Measurements from ENCODE around the gene CXCL6. TPM values are rescaled to one million over a fixed set of nuclear protein-coding genes. Genes with fewer than 3 reads are reported as not detected.

The CXCL6 gene
- polyA plus RNA-seq, 1 donor, result 0.19 TPM

DNA sequence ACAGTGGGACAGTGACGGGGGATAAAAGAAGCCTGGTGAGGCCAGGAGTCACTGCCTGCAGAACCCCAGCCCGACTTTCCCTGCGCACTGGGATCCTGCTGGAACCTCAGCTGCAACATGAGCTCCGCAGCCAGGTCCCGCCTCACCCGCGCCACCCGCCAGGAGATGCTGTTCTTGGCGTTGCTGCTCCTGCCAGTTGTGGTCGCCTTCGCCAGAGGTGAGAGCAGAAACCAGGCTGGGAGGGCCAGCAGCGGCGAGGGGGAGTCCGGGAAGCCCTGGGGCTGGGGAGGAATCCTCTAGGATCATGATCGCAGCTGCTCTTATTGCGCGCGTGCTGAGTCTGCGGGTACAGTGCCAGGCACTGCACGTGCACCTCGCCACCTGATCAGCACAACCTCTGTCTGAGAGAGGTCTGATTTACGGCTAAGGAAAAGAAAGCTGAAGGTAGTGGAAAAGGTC is 16.8 kb downstream of the CXCL6 start, which contains the start of gene PF4V1:
PF4V1 (plus strand) TSS at position 51 of the 459 bp plus-strand sequence; CDS start at position 118, 67 bp downstream.
- H3K36me3 ChIP-seq (ENCODE audit: control insufficient read depth, insufficient read depth, low read length), result no peaks in the 10 kb centered on the region
- H3K9me3 ChIP-seq (ENCODE audit: control insufficient read depth, low read depth, low read length), result no peaks in the 10 kb centered on the region
- no peak within 1 kb of the TSS for H3K27ac ChIP-seq (ENCODE audit: low read length)
- H3K4me1 ChIP-seq (ENCODE audit: control insufficient read depth, insufficient read depth, low read length), result no peaks in the 10 kb centered on the region
- H3K27me3 ChIP-seq (ENCODE audit: control insufficient read depth, insufficient read depth, low read length), result peaks cover 19% of the 10 kb centered on the region
- no CpG with 5 or more reads among the region's 22 CpGs for WGBS (ENCODE audit: insufficient coverage, low lambda C conversion rate)
- DNase-seq, result peak in 1 of 2 donors; percentile 44
- H3K4me3 ChIP-seq (ENCODE audit: low read length), result no peak within 1 kb of the TSS

DNA sequence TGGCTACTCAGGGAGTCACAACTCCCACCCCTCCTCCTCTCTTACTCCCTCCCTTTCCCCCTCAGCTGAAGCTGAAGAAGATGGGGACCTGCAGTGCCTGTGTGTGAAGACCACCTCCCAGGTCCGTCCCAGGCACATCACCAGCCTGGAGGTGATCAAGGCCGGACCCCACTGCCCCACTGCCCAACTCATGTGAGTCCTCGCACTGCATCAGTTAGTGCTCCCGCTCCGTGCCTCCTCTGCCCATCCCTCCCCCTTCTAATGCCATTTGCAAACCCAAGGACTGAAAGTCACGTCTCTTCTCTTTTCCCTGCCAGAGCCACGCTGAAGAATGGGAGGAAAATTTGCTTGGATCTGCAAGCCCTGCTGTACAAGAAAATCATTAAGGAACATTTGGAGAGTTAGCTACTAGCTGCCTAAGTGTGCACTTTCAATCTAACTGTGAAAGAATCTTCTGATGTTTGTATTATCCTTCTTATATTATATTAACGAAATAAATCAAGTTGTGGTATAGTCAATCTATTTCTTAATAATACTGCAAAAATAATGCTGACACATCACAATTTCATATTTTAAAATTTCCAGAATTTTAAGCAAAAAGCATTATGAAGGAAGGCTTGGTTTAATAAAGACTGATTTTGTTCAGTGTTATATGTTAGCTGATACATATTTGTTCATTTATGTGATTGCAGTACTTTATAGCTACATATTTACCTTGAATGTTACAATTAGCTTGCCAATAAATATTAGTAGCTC is 17.4 kb downstream of the CXCL6 start:
- 0% methylated on average over 1 of the region's 8 CpGs for WGBS (ENCODE audit: insufficient coverage, low lambda C conversion rate)
- DNase-seq, result no peak
- no peaks in the 10 kb centered on the region for H3K9me3 ChIP-seq (ENCODE audit: control insufficient read depth, low read depth, low read length)
- H3K27me3 ChIP-seq (ENCODE audit: control insufficient read depth, insufficient read depth, low read length), result peaks cover 19% of the 10 kb centered on the region
- no peak overlapping the region for H3K4me3 ChIP-seq (ENCODE audit: low read length)
- no peaks in the 10 kb centered on the region for H3K36me3 ChIP-seq (ENCODE audit: control insufficient read depth, insufficient read depth, low read length)
- no peaks in the 10 kb centered on the region for H3K4me1 ChIP-seq (ENCODE audit: control insufficient read depth, insufficient read depth, low read length)
- no peak overlapping the region for H3K27ac ChIP-seq (ENCODE audit: low read length)

DNA sequence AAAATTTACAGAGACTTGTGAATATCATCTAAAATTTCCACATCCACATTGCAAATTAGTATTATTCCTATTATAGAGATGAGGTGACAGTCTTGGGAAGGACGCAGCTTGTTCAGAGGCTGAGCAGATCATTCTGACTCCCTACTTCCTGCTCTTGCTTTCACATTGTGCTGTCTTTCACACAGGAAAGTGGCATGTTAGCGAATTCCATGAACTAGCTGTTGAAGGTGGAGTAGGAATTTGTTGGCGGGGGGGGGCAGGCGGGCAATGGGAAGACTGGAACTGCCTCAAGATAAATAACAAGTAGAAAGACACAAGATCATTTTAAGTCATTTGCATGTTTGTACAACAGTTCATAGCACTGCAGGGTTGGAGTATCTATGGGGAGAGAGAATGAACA is 18.9 kb downstream of the CXCL6 start:
- no peak overlapping the region for H3K27ac ChIP-seq (ENCODE audit: low read length)
- no CpG with 5 or more reads among the region's 4 CpGs for WGBS (ENCODE audit: insufficient coverage, low lambda C conversion rate)
- no peak overlapping the region for H3K4me3 ChIP-seq (ENCODE audit: low read length)
- H3K27me3 ChIP-seq (ENCODE audit: control insufficient read depth, insufficient read depth, low read length), result peaks cover 19% of the 10 kb centered on the region
- H3K36me3 ChIP-seq (ENCODE audit: control insufficient read depth, insufficient read depth, low read length), result no peaks in the 10 kb centered on the region
- no peaks in the 10 kb centered on the region for H3K4me1 ChIP-seq (ENCODE audit: control insufficient read depth, insufficient read depth, low read length)
- H3K9me3 ChIP-seq (ENCODE audit: control insufficient read depth, low read depth, low read length), result no peaks in the 10 kb centered on the region
- no peak for DNase-seq

DNA sequence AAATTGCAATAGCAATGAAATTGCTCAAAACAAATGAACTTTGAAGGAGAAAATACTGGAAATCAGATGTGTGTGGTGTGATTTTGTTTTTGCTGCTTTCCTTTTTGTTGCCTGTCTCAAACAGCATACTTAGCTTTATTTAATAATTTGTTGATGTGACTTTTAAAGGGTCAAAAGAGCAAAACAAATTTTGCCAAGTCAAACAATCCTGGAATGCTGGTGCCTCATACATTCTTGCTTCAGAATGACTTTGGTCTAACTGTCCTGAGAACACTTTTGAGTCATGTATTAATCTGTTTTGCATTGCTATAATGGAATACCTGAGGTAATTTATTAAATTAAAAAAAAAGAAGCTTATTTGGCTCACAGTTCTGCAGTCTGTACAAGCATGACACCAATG is 20.0 kb downstream of the CXCL6 start:
- Histone ChIP-seq H3K9me3 (ENCODE audit: control insufficient read depth, low read depth, low read length) (no peaks in the 10 kb centered on the region), H3K36me3 (ENCODE audit: control insufficient read depth, insufficient read depth, low read length) (no peaks in the 10 kb centered on the region), H3K4me1 (ENCODE audit: control insufficient read depth, insufficient read depth, low read length) (no peaks in the 10 kb centered on the region), H3K4me3 (ENCODE audit: low read length) (no peak overlapping the region), H3K27me3 (ENCODE audit: control insufficient read depth, insufficient read depth, low read length) (peaks cover 19% of the 10 kb centered on the region), H3K27ac (ENCODE audit: low read length) (no peak overlapping the region)
- no peak for DNase-seq

DNA sequence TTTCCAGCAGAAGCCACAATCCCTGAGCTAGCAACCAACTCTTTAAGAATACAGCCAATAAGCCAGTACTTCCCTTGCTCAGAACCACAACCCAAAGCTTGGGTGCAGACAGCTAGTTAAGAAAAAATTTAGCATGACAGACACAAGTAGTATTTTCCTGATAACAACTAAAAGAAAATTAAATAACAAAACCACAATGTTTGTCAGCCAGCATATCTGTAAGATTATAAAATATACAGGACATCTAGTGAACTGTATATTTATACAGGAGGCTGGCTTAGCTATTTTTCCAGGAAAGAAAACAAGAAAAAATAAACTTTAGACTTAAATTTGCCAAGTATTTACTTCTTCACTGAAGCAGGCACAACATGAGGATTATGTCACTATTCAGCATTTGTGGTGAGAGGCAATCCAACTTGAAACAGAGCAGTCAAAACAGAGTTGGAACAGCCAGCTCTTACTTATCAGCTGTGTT is 23.2 kb downstream of the CXCL6 start:
- Histone ChIP-seq H3K4me3 (ENCODE audit: low read length) (no peak overlapping the region), H3K36me3 (ENCODE audit: control insufficient read depth, insufficient read depth, low read length) (no peaks in the 10 kb centered on the region), H3K9me3 (ENCODE audit: control insufficient read depth, low read depth, low read length) (no peaks in the 10 kb centered on the region), H3K27ac (ENCODE audit: low read length) (peak overlapping the region; percentile 16), H3K4me1 (ENCODE audit: control insufficient read depth, insufficient read depth, low read length) (no peaks in the 10 kb centered on the region), H3K27me3 (ENCODE audit: control insufficient read depth, insufficient read depth, low read length) (no peaks in the 10 kb centered on the region)
- no peak for DNase-seq

DNA sequence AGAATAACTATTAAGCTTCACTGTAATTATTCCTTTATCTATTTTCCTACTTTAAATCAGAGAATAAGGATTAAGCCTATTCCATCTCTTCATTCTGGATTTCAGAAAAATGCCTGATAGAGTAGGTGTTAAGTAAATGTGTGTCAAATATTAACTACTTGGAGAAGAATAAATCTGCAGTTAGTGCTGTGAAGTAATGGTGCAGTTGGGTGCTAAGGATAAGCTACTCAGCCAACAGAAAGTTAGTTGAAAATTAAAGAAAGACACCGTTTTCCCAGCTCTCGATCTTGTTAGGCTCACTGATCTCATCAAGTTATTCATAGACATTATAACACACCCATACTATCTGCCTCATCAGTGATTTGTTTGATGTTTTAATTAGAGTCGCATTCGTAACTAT is 23.7 kb downstream of the CXCL6 start:
- H3K27me3 ChIP-seq (ENCODE audit: control insufficient read depth, insufficient read depth, low read length), result no peaks in the 10 kb centered on the region
- WGBS (ENCODE audit: insufficient coverage, low lambda C conversion rate), result 33% methylated on average over 1 of the region's 4 CpGs
- H3K4me3 ChIP-seq (ENCODE audit: low read length), result no peak overlapping the region
- no peaks in the 10 kb centered on the region for H3K4me1 ChIP-seq (ENCODE audit: control insufficient read depth, insufficient read depth, low read length)
- no peak overlapping the region for H3K27ac ChIP-seq (ENCODE audit: low read length)
- DNase-seq, result no peak
- H3K9me3 ChIP-seq (ENCODE audit: control insufficient read depth, low read depth, low read length), result no peaks in the 10 kb centered on the region
- no peaks in the 10 kb centered on the region for H3K36me3 ChIP-seq (ENCODE audit: control insufficient read depth, insufficient read depth, low read length)

DNA sequence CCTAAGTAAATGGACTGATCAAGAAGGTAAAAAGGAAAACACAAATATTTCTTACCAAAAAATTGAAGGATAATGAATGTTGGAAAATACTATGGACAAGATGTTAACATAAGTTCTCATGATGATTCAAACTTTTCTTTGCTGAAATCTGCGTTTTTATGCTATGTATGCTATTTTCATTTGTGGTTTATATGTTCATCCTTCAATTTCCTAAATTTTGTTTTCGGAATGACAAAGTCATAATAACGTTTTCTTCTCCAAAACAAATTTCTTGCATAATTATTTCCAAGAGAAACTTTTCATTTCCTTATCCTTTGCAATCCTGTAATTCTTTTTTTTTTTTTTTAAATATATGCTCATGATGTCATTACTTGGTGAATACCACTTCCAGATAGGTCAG is 24.4 kb downstream of the CXCL6 start:
- 93% methylated on average over 3 of the region's 3 CpGs for WGBS (ENCODE audit: insufficient coverage, low lambda C conversion rate)
- no peaks in the 10 kb centered on the region for H3K27me3 ChIP-seq (ENCODE audit: control insufficient read depth, insufficient read depth, low read length)
- H3K36me3 ChIP-seq (ENCODE audit: control insufficient read depth, insufficient read depth, low read length), result no peaks in the 10 kb centered on the region
- no peaks in the 10 kb centered on the region for H3K9me3 ChIP-seq (ENCODE audit: control insufficient read depth, low read depth, low read length)
- no peak overlapping the region for H3K4me3 ChIP-seq (ENCODE audit: low read length)
- no peaks in the 10 kb centered on the region for H3K4me1 ChIP-seq (ENCODE audit: control insufficient read depth, insufficient read depth, low read length)
- no peak overlapping the region for H3K27ac ChIP-seq (ENCODE audit: low read length)
- DNase-seq, result no peak

DNA sequence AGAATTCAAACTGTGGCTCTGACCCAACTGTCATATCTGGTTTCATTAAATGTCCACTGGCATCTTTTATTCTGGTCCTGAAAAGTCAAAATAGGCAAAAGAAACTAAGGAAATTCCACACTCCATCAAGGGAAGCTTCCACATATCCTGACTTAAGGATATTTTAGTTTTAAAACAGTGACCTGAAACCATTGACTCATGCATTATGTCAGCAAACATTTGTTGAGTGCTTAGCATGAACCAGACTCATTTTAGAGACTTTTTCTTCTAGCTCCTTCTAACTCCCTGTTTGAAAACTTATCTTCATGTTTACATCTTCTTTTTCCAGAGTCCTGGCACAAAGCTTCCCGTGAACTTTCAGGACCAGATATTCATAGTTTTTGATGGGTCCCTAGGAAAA is 25.8 kb downstream of the CXCL6 start:
- DNase-seq, result no peak

DNA sequence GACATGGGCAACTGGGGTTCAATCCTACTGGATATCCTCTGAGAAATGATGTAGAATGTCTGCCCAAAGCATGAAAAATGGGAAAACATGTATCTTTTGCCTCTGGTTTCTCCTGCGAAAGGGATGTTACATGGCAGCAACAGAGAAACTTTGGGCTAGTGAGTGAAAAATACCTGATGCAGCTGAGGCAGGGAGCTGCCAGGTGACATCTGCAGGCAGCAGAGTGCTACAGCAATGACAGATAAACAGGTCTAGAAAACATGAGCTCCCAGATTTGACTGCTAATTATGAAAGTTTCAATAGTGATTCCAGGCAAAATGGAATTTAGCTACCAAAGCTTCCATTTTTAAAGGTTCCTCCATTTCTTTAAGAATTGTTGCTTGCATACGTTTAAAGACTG is 27.9 kb downstream of the CXCL6 start:
- Histone ChIP-seq H3K27me3 (ENCODE audit: control insufficient read depth, insufficient read depth, low read length) (no peaks in the 10 kb centered on the region), H3K27ac (ENCODE audit: low read length) (no peak overlapping the region), H3K9me3 (ENCODE audit: control insufficient read depth, low read depth, low read length) (no peaks in the 10 kb centered on the region), H3K36me3 (ENCODE audit: control insufficient read depth, insufficient read depth, low read length) (no peaks in the 10 kb centered on the region), H3K4me1 (ENCODE audit: control insufficient read depth, insufficient read depth, low read length) (no peaks in the 10 kb centered on the region), H3K4me3 (ENCODE audit: low read length) (no peak overlapping the region)
- DNase-seq, result no peak
- 60% methylated on average over 1 of the region's 2 CpGs for WGBS (ENCODE audit: insufficient coverage, low lambda C conversion rate)

More for the DNA sequence above, 25.8 kb downstream of the CXCL6 start:
- Histone ChIP-seq H3K36me3 (ENCODE audit: control insufficient read depth, insufficient read depth, low read length) (no peaks in the 10 kb centered on the region), H3K4me3 (ENCODE audit: low read length) (no peak overlapping the region), H3K4me1 (ENCODE audit: control insufficient read depth, insufficient read depth, low read length) (no peaks in the 10 kb centered on the region), H3K27me3 (ENCODE audit: control insufficient read depth, insufficient read depth, low read length) (no peaks in the 10 kb centered on the region), H3K27ac (ENCODE audit: low read length) (no peak overlapping the region), H3K9me3 (ENCODE audit: control insufficient read depth, low read depth, low read length) (no peaks in the 10 kb centered on the region)
- WGBS (ENCODE audit: insufficient coverage, low lambda C conversion rate), result no CpG with 5 or more reads among the region's 1 CpG

DNA sequence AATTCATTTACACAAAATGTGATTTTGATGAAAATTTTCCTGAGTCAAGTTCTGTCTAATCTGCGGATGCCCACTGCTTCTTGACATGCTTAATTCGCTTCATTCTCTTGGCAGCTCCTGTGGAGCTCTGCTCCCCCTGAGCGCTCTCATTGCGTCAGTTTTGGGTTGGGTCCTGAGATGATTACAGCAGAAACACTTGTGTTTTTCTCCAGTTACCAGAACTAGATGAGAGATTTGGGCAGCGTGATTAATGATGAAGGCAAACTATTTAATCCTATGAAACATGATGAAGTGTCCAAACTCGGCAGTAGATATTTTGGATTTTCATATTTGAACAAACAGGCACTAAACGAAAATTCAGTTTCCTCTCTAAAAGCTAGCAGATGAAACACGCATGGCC is 28.5 kb downstream of the CXCL6 start:
- no peak overlapping the region for H3K27ac ChIP-seq (ENCODE audit: low read length)
- no peaks in the 10 kb centered on the region for H3K27me3 ChIP-seq (ENCODE audit: control insufficient read depth, insufficient read depth, low read length)
- WGBS (ENCODE audit: insufficient coverage, low lambda C conversion rate), result 89% methylated on average over 4 of the region's 8 CpGs

More for the DNA sequence above, 28.5 kb downstream of the CXCL6 start:
- no peaks in the 10 kb centered on the region for H3K4me1 ChIP-seq (ENCODE audit: control insufficient read depth, insufficient read depth, low read length)
- no peak for DNase-seq
- H3K4me3 ChIP-seq (ENCODE audit: low read length), result no peak overlapping the region
- H3K36me3 ChIP-seq (ENCODE audit: control insufficient read depth, insufficient read depth, low read length), result no peaks in the 10 kb centered on the region
- H3K9me3 ChIP-seq (ENCODE audit: control insufficient read depth, low read depth, low read length), result no peaks in the 10 kb centered on the region

All from large intestine (tissue), 3 donors.